WTC11 (cell line): ENCODE data around the gene BICD2. TPM values are rescaled to one million over a fixed set of nuclear protein-coding genes. Genes with fewer than 3 reads are reported as not detected.

Experiments
- ATAC-seq: fragments of 200-7000 bp; cut with Tn5 transposase; 2 replicates; pipeline ENCODE4 v1.10.0; 2021; ENCODE audit warnings: mild to moderate bottlenecking, moderate library complexity
- CTCF ChIA-PET: fragments of 300-600 bp; sonication (Branson Sonifier 250); formaldehyde crosslinking; loops from one replicate; lab custom pipeline; 2021; ENCODE audit warnings: antibody characterized with exemption; lab: Charles Lee
- POLR2A ChIA-PET: fragments of 350-600 bp; sonication (Branson Sonifier 250); formaldehyde crosslinking; loops from one replicate; lab custom pipeline; 2021; ENCODE audit warnings: antibody characterized with exemption; lab: Charles Lee
- DNase-seq: peaks from one replicate; pipeline ENCODE4 v3.0.0; 2021; ENCODE audit warnings: low spot score
- H3K27ac Mint-ChIP-seq: 2 replicates; pipeline ENCODE4 v1.8.0; 2021; ENCODE audit warnings: mixed read lengths
- H3K27me3 Mint-ChIP-seq: 2 replicates; pipeline ENCODE4 v1.8.0; 2021; ENCODE audit warnings: low read depth, mild to moderate bottlenecking, moderate library complexity, mixed read lengths
- H3K36me3 Mint-ChIP-seq: 2 replicates; pipeline ENCODE4 v1.8.0; 2021; ENCODE audit warnings: mixed read lengths
- H3K4me1 Mint-ChIP-seq: 2 replicates; pipeline ENCODE4 v1.8.0; 2022; ENCODE audit warnings: mixed read lengths
- H3K4me3 Mint-ChIP-seq: 2 replicates; pipeline ENCODE4 v1.8.0; 2021; ENCODE audit warnings: mild to moderate bottlenecking, moderate library complexity, mixed read lengths
- H3K9me3 Mint-ChIP-seq: 2 replicates; pipeline ENCODE4 v1.8.0; 2021; ENCODE audit warnings: mixed read lengths
- AFF4 ChIP-seq: sonication (generic); formaldehyde crosslinking; IDR thresholded peaks from 2 replicates; pipeline ENCODE4 v1.8.1; 2023; ENCODE audit warnings: mild to moderate bottlenecking, missing genetic modification reagents, borderline replicate concordance
- ARID4B ChIP-seq: sonication (generic); formaldehyde crosslinking; IDR thresholded peaks from 2 replicates; pipeline ENCODE4 v1.8.0; 2023; ENCODE audit warnings: missing genetic modification reagents, mild to moderate bottlenecking, borderline replicate concordance
- ATF3 ChIP-seq: sonication (generic); formaldehyde crosslinking; conservative IDR thresholded peaks from 2 replicates; pipeline ENCODE4 v1.8.1; 2022; ENCODE audit warnings: mild to moderate bottlenecking, missing genetic modification reagents
- CDX4 ChIP-seq: fragments of 250-450 bp; sonication (Bioruptor Pico); IDR thresholded peaks from 2 replicates; pipeline ENCODE4 v1.9.0; 2021; ENCODE audit warnings: moderate library complexity, mild to moderate bottlenecking, inconsistent platforms, borderline replicate concordance
- CTCF ChIP-seq: fragments of 200-600 bp; IDR thresholded peaks from 2 replicates; pipeline ENCODE4 v1.8.0; 2022; ENCODE audit warnings: antibody characterized with exemption
- ESRRA ChIP-seq: sonication (generic); formaldehyde crosslinking; IDR thresholded peaks from 2 replicates; pipeline ENCODE4 v1.8.1; 2022; ENCODE audit warnings: mild to moderate bottlenecking, missing genetic modification reagents, borderline replicate concordance
- FOXP4 ChIP-seq: sonication (generic); formaldehyde crosslinking; IDR thresholded peaks from 2 replicates; pipeline ENCODE4 v1.8.0; 2022; ENCODE audit warnings: mild to moderate bottlenecking, missing genetic modification reagents
- MAX ChIP-seq: sonication (generic); formaldehyde crosslinking; IDR thresholded peaks from 2 replicates; pipeline ENCODE4 v1.8.0; 2022; ENCODE audit warnings: mild to moderate bottlenecking, missing genetic modification reagents
- SMAD4 ChIP-seq: sonication (generic); formaldehyde crosslinking; IDR thresholded peaks from 2 replicates; pipeline ENCODE4 v1.8.0; 2022; ENCODE audit warnings: mild to moderate bottlenecking, missing genetic modification reagents
- USF1 ChIP-seq: sonication (generic); formaldehyde crosslinking; IDR thresholded peaks from 2 replicates; pipeline ENCODE4 v1.8.0; 2022; ENCODE audit warnings: mild to moderate bottlenecking, missing genetic modification reagents
- USF2 ChIP-seq: sonication (generic); formaldehyde crosslinking; IDR thresholded peaks from 2 replicates; pipeline ENCODE4 v1.8.1; 2023; ENCODE audit warnings: mild to moderate bottlenecking, missing genetic modification reagents, moderate library complexity
- ZNF232 ChIP-seq: sonication (generic); formaldehyde crosslinking; IDR thresholded peaks from 2 replicates; pipeline ENCODE4 v1.8.0; 2022; ENCODE audit warnings: mild to moderate bottlenecking, missing genetic modification reagents
- ZNF317 ChIP-seq: sonication (generic); formaldehyde crosslinking; IDR thresholded peaks from 2 replicates; pipeline ENCODE4 v1.8.1; 2023; ENCODE audit warnings: low read depth, mild to moderate bottlenecking, moderate library complexity, missing genetic modification reagents, borderline replicate concordance
- ZNF512 ChIP-seq: sonication (generic); formaldehyde crosslinking; IDR thresholded peaks from 2 replicates; pipeline ENCODE4 v1.8.1; 2022; ENCODE audit warnings: missing genetic modification reagents, borderline replicate concordance
- ZNF671 ChIP-seq: fragments of 250-450 bp; sonication (Bioruptor Pico); IDR thresholded peaks from 2 replicates; pipeline ENCODE4 v1.8.0; 2021; ENCODE audit warnings: mild to moderate bottlenecking
- total RNA-seq: library from RNA; stranded (reverse); gene quantifications from 3 replicates; pipeline ENCODE4 v1.2.3, GENCODE V29; 2021

The BICD2 gene
- total RNA-seq, 1 experiment from 2014 or later = 38.7 TPM

- TF ChIP-seq ESRRA (CRISPR knock-in tag) = no peak
- TF ChIP-seq ATF3 (CRISPR knock-in tag) = no peak
- no peak for TF ChIP-seq ZNF317 (CRISPR knock-in tag)
- no peak for TF ChIP-seq MAX (CRISPR knock-in tag)
- TF ChIP-seq CDX4 (CRISPR knock-in tag) = no peak
- TF ChIP-seq FOXP4 = no peak
Measured at GRCh38 chr9:92663951-92664350, 100.7 kb downstream of the BICD2 start (continued).

GRCh38 chr9:92663126-92663525 is 101.5 kb downstream of the BICD2 start:
- no peaks in the 10 kb centered on the region for H3K9me3 Mint-ChIP-seq
- no peak for TF ChIP-seq ZNF232 (CRISPR knock-in tag)
- H3K4me1 Mint-ChIP-seq = peaks cover 24% of the 10 kb centered on the region
- no peak overlapping the region for H3K4me3 Mint-ChIP-seq
- DNase-seq (no peak), ATAC-seq (no peak)
- H3K36me3 Mint-ChIP-seq = peaks cover 2% of the 10 kb centered on the region; the same call in 1 of the 2 replicates
- ChIA-PET POLR2A (no interaction called here), CTCF (no interaction called here)
- H3K27ac Mint-ChIP-seq = no peak overlapping the region
- H3K27me3 Mint-ChIP-seq = no peaks in the 10 kb centered on the region

GRCh38 chr9:92661743-92662142 is 102.9 kb downstream of the BICD2 start:
- Mint-ChIP-seq H3K36me3 (peaks cover 3% of the 10 kb centered on the region; the same call in 1 of the 2 replicates), H3K4me1 (peaks cover 24% of the 10 kb centered on the region), H3K27ac (no peak overlapping the region), H3K27me3 (no peaks in the 10 kb centered on the region), H3K9me3 (no peaks in the 10 kb centered on the region), H3K4me3 (no peak overlapping the region)
- no peak for ATAC-seq
- ChIA-PET POLR2A (no interaction called here), CTCF (no interaction called here)
- no peak for TF ChIP-seq ARID4B (CRISPR knock-in tag)
- no peak for TF ChIP-seq USF1
- no peak for TF ChIP-seq USF2 (CRISPR knock-in tag)
- TF ChIP-seq CTCF = no peak
- no peak for TF ChIP-seq AFF4 (CRISPR knock-in tag)
- TF ChIP-seq ZNF512 (CRISPR knock-in tag) = no peak
- no peak for TF ChIP-seq ZNF671
- no peak for TF ChIP-seq SMAD4 (CRISPR knock-in tag)
- DNase-seq = no peak
